GM06990 (cell line): ENCODE results near the gene ELOVL5.
"Not testable (repeated sequence)": the region's sequence is repeated elsewhere in the genome, so short reads cannot be mapped to it uniquely, and the experiment has no call there.

Source experiments
- DNase-seq: peaks from one replicate; pipeline ENCODE4 v3.0.0-alpha.2; 2011; ENCODE audit not compliant: insufficient read length; ENCODE audit errors: extremely low read depth
- H3K27me3 ChIP-seq: replicated peaks from 2 replicates; pipeline ENCODE4 v1.6.0; 2011; ENCODE audit warnings: low read length; ENCODE audit not compliant: control insufficient read depth, insufficient read depth
- H3K36me3 ChIP-seq: 2 replicates; pipeline ENCODE4 v1.5.1; 2011; ENCODE audit warnings: low read length; ENCODE audit not compliant: control insufficient read depth, insufficient read depth
- H3K4me3 ChIP-seq: replicated peaks from 2 replicates; pipeline ENCODE4 v1.5.1; 2011; ENCODE audit warnings: low read depth, mild to moderate bottlenecking, control low read depth, low read length
- TF ChIP-seq, protein P1 (sequence below): IDR thresholded peaks from 2 replicates; pipeline ENCODE4 v1.5.1; 2011; ENCODE audit warnings: low read length, control low read depth, mild to moderate bottlenecking, inconsistent platforms; ENCODE audit not compliant: insufficient read depth, poor library complexity, severe bottlenecking

The ELOVL5 gene

DNA sequence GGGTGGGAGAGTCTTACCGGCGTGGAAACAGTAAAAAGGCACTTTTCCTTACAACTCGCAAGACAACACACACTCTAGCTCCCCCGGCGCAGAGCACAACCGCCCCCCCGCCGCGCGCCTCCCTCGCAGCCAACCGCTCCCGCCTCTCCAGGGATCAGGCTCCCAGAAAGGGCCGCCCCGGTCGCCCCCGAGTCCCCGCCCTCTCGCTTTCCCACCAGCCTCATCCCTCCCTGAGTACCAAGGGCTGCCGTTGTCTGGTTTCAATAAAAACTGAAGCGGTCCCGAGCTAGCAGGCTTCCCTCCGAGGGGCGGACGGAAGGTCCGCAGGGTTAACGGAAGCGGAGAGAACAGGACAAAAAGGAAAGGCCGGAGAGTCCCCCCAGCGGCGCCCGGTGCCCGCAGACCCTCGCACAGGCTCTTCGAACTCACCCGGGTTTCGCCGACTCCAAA, 804 bp downstream of the ELOVL5 start:
- TF ChIP-seq, protein P1, sequence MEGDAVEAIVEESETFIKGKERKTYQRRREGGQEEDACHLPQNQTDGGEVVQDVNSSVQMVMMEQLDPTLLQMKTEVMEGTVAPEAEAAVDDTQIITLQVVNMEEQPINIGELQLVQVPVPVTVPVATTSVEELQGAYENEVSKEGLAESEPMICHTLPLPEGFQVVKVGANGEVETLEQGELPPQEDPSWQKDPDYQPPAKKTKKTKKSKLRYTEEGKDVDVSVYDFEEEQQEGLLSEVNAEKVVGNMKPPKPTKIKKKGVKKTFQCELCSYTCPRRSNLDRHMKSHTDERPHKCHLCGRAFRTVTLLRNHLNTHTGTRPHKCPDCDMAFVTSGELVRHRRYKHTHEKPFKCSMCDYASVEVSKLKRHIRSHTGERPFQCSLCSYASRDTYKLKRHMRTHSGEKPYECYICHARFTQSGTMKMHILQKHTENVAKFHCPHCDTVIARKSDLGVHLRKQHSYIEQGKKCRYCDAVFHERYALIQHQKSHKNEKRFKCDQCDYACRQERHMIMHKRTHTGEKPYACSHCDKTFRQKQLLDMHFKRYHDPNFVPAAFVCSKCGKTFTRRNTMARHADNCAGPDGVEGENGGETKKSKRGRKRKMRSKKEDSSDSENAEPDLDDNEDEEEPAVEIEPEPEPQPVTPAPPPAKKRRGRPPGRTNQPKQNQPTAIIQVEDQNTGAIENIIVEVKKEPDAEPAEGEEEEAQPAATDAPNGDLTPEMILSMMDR, result no peak
- H3K36me3 ChIP-seq, result no peaks in the 10 kb centered on the region; the same call in 1 of the 2 replicates
- peak; percentile 71 for DNase-seq
- no peaks in the 10 kb centered on the region for H3K27me3 ChIP-seq
- peak overlapping the region; percentile 89 for H3K4me3 ChIP-seq

DNA sequence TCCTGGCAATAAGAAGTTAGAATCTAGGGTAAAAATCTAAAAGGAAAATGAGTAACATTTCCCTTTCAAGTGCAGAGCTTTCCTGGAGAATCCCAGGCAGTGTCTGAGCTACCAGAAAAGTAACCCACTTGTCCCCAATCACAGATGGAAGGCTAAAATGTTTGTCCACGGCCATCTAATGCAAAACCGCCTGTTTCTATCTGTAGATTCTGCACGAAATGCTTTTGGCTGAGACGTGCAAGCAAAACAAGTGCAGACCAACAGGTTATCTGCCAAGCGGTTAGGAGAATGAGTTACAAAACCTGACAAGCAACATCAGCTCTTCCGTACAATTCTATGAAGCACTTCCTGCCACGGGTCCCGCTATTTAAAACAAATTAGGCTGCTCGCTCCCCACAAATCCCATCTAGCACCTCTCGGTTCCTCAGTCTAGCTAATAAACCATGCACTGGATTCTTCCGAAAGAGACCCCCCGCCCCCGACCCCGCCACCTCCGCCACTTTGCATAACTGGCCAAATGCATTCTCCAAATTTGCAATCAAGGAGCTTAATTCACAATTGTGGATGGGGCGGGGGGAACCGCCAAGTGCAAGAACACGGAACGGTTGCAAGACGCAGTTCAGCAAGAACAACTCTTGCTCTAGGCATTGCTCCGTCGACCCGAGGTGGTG, 1.4 kb downstream of the ELOVL5 start:
- no peak for DNase-seq
- H3K4me3 ChIP-seq, result peak overlapping the region; percentile 89
- no peaks in the 10 kb centered on the region; the same call in 1 of the 2 replicates for H3K36me3 ChIP-seq
- no peaks in the 10 kb centered on the region for H3K27me3 ChIP-seq
- TF ChIP-seq, protein P1, result no peak

DNA sequence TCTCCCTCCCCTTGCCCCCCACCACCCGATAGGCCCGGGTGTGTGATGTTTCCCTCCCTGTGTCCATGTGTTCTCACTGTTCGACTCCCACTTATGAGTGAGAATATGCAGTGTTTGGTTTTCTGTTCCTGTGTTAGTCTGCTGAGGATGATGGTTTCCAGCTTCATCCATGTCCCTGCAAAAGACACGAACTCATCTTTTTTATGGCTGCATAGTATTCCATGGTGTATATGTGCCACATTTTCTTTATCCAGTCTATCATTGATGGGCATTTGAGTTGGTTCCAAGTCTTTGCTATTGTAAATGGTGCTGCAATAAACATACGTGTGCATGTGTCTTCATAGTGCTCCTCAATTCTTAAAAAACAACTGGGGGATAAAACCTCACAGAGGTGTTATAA, 2.7 kb downstream of the ELOVL5 start:
- not testable (repeated sequence) for DNase-seq, H3K36me3 ChIP-seq, H3K27me3 ChIP-seq, H3K4me3 ChIP-seq

DNA sequence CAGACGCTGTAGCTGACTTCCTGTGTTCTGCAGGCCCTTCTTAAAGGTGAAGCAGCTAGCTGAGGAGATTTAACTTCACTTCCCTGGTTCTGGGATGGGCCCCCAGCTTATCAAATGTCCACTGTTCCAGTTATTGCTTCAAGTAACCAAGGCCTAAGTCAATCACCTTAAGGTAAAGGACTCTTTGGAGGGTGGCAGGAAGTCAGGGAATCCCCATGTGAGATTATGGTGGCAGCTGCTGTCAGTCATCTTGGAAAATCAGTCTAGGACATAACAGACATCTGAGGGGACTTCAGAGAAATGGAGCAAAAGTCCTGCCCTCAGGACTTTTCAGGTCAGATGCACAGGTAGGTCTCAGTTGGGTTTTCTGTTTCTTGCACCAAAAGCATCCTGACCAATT, 3.8 kb downstream of the ELOVL5 start:
- Histone ChIP-seq H3K4me3 (no peak overlapping the region), H3K27me3 (no peaks in the 10 kb centered on the region), H3K36me3 (no peaks in the 10 kb centered on the region; the same call in 1 of the 2 replicates)
- DNase-seq, result no peak
- TF ChIP-seq, protein P1, result no peak

DNA sequence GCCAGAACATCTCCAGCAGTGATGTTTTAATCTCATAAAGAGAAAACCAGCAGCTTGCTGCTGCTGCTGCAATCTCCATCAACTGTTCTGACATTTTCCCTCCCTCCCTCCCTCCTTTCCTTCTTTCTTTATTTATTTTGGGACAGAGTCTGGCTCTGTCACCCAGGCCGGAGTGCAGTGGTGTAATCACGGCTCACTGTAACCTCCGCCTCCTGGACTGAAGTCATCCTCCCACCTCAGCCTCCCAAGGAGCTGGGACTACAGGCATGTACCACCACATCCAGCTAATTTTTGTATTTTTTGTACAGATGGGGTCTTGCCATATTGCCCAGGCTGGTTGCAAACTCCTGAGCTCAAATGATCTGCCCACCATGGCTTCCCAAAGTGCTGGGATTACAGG, 5.7 kb downstream of the ELOVL5 start:
- no peak for DNase-seq
- Histone ChIP-seq H3K27me3 (no peaks in the 10 kb centered on the region), H3K36me3 (no peaks in the 10 kb centered on the region; the same call in 1 of the 2 replicates), H3K4me3 (no peak overlapping the region)
- TF ChIP-seq, protein P1, result no peak

DNA sequence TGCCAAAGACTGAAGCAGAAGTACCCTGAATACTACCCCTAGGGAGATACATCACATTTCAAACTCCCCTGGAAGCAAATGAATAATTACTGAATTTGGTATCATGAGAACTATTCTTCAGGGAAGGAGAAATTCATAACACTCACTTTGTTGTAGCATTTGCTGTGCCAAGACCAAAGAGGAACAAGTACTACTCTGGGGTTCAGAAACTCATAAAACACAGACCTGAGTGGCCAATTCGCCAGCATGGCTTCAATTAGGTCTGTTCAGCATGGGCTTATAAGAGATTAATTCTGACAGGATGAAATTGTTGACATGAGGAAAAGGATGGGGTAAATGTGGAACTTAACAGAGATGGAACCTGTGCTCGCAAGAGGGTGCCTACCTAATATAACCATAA, 6.5 kb downstream of the ELOVL5 start:
- TF ChIP-seq, protein P1, result no peak
- DNase-seq, result no peak
- Histone ChIP-seq H3K27me3 (no peaks in the 10 kb centered on the region), H3K4me3 (no peak overlapping the region), H3K36me3 (no peaks in the 10 kb centered on the region; the same call in 1 of the 2 replicates)
